ENCODE data around the gene ANGEL2.
"Not testable (repeated sequence)": the region's sequence is repeated elsewhere in the genome, so short reads cannot be mapped to it uniquely, and the experiment has no call there.

The ANGEL2 gene

DNA sequence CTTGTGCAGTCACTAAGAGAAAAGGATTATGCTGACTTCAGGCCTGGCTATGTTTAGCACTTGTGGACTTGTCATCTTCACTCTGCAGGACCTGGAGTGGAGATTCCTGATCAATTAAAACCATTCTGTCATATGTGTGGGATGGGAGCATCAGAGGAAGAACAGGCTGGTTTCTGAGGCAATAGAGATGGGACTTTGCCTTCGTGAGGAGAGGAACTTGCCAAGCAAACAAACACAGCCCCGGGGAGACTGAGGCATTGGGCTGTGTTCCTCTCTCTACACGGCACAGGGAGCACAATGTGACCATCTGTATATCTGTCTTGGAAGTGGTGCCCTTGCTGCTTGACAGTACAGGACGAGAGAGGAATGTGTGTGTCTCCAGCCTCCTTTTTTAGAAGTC lies 42.2 kb downstream of the ANGEL2 start:
- DNase-seq (ENCODE audit: extremely low read depth, low read depth): no peak
- TF ChIP-seq, protein P1, sequence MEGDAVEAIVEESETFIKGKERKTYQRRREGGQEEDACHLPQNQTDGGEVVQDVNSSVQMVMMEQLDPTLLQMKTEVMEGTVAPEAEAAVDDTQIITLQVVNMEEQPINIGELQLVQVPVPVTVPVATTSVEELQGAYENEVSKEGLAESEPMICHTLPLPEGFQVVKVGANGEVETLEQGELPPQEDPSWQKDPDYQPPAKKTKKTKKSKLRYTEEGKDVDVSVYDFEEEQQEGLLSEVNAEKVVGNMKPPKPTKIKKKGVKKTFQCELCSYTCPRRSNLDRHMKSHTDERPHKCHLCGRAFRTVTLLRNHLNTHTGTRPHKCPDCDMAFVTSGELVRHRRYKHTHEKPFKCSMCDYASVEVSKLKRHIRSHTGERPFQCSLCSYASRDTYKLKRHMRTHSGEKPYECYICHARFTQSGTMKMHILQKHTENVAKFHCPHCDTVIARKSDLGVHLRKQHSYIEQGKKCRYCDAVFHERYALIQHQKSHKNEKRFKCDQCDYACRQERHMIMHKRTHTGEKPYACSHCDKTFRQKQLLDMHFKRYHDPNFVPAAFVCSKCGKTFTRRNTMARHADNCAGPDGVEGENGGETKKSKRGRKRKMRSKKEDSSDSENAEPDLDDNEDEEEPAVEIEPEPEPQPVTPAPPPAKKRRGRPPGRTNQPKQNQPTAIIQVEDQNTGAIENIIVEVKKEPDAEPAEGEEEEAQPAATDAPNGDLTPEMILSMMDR (IDR thresholded peaks at IDR 0.05; ENCODE audit: low read depth, low read length): no peak

DNA sequence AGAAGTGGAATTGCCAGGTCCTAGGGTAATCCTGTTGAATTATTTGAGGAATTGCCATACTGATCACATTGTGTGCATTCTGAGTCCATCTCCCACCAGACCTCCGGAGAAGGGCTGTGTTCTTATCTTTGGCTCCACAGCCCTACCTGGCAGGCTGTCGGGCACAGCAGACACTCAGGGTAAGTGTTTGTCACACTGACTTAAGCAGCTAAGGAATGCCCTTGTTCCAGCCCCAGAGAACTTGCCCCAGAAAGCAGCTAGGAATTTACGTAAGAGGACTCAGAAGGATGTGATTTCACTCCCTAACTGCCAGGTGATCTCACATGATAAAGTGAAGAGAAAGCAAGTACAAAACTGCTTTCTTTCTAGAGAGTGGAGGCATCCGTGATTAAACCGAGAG lies 44.4 kb downstream of the ANGEL2 start:
- TF ChIP-seq, protein P1 (IDR thresholded peaks at IDR 0.05; ENCODE audit: low read depth, low read length): no peak

DNA sequence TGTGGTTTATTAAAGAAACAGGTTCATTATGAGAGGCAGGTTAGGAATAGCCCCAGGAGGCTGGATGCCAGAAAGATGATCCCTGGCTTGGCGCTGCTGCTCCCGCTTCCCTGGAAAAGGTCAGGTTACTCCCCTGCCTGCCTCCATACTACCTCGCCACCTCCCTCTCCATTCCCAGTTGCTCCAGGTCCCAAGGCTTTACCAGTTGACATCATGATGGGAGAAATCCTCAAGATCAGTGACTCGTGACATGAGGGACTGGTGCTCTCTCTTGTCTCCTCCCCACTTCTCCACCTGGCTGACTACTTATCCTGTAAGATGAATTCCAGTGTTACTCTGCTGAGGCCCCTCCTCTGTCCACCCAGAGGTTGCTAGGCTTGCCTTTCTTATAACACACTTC lies 45.6 kb downstream of the ANGEL2 start:
- no peak for DNase-seq (ENCODE audit: extremely low read depth, low read depth)

More for the DNA sequence above, 44.4 kb downstream of the ANGEL2 start:
- DNase-seq (ENCODE audit: extremely low read depth, low read depth): no peak

GRCh38 chr1:212968368-212968863 lies 47.3 kb downstream of the ANGEL2 start:
- TF ChIP-seq, protein P1 (IDR thresholded peaks at IDR 0.05; ENCODE audit: low read depth, low read length): no peak
- DNase-seq (ENCODE audit: extremely low read depth, low read depth): no peak

More for the DNA sequence above, 45.6 kb downstream of the ANGEL2 start:
- TF ChIP-seq, protein P1 (IDR thresholded peaks at IDR 0.05; ENCODE audit: low read depth, low read length): no peak

- TF ChIP-seq, protein P1 (IDR thresholded peaks at IDR 0.05; ENCODE audit: low read depth, low read length): peak; percentile 56
- no peak for DNase-seq (ENCODE audit: extremely low read depth, low read depth)
Observed at GRCh38 chr1:212967801-212968200, 47.9 kb downstream of the ANGEL2 start.

GRCh38 chr1:212966616-212967015 lies 49.1 kb downstream of the ANGEL2 start:
- no peak for DNase-seq (ENCODE audit: extremely low read depth, low read depth)
- TF ChIP-seq, protein P1 (IDR thresholded peaks at IDR 0.05; ENCODE audit: low read depth, low read length): no peak

DNA sequence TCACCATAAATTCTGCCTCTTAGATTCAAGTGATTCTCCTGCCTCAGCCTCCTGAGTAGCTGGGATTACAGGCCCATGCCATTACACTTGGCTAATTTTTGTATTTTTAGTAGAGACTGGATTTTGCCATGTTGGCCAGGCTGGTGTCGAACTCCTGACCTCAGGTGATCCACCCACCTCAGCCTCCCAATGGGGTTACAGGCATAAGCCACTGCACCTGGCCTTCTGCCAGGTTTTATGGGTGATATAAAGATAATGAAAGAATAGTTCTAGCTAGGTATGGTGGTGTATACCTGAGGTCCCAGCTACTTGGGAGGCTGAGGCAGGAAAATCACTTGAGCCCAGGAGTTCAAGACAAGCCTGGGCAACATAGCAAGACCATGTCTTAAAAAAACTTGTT lies 50.7 kb downstream of the ANGEL2 start:
- DNase-seq (ENCODE audit: extremely low read depth, low read depth): not testable (repeated sequence)

GRCh38 chr1:212964102-212964501 lies 51.6 kb downstream of the ANGEL2 start:
- TF ChIP-seq, protein P1 (IDR thresholded peaks at IDR 0.05; ENCODE audit: low read depth, low read length): no peak
- DNase-seq (ENCODE audit: extremely low read depth, low read depth): no peak
